GM12873 (cell line): ENCODE measurements around the gene KRTAP10-2.

Source experiments
- TF ChIP-seq, protein P1 (sequence below): IDR thresholded peaks from 2 replicates; pipeline ENCODE4 v1.5.1; 2012; ENCODE audit warnings: low read depth, mild to moderate bottlenecking, moderate library complexity, low read length, control low read depth; ENCODE audit not compliant: insufficient read depth; ENCODE audit errors: missing control alignments

The KRTAP10-2 gene

DNA sequence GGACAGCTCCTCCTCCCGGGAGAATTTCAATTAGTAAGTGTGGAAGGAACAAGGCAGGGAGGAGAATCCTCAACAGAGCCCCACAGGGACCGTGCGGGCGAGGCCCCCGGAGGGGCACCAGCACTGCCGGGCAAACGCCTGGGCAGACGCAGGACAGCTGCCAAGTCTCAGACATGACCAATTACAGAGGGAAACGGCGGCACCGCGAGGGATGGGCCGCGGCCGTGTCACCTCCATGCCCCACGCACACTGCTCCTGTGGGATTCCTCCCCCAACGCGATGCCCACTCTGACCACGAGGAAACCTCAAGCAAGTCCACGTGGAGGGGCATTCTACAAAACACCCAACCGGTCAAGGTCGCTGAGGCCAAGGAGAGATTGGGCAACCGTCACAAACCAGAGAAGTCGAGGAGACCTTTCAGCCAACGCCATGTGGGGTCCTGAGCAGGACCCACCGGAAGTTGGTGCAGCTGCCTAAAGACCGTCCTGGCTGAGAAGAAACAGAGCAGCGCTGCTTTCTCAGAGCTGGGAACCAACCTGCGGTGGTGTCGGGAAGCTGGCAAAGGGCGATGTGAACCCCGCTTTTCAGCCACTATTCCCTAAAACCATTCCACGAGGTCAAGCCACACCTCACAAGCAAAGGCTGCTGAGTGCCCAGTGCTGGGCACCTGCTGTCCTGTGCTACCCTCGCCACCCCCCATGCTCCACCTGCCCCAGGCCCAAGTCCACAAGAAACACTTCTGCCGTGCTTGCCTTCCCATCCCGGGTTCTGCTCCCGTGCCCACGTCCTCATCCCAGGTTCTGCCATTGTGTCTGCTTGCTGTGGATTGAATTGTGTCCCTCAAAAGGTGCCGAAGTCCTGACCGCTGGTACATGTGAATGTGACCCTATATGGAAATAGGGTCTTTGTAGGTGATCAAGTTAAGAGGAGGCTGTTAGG is 20.8 kb upstream of the KRTAP10-2 start:
- TF ChIP-seq, protein P1, sequence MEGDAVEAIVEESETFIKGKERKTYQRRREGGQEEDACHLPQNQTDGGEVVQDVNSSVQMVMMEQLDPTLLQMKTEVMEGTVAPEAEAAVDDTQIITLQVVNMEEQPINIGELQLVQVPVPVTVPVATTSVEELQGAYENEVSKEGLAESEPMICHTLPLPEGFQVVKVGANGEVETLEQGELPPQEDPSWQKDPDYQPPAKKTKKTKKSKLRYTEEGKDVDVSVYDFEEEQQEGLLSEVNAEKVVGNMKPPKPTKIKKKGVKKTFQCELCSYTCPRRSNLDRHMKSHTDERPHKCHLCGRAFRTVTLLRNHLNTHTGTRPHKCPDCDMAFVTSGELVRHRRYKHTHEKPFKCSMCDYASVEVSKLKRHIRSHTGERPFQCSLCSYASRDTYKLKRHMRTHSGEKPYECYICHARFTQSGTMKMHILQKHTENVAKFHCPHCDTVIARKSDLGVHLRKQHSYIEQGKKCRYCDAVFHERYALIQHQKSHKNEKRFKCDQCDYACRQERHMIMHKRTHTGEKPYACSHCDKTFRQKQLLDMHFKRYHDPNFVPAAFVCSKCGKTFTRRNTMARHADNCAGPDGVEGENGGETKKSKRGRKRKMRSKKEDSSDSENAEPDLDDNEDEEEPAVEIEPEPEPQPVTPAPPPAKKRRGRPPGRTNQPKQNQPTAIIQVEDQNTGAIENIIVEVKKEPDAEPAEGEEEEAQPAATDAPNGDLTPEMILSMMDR = no peak

DNA sequence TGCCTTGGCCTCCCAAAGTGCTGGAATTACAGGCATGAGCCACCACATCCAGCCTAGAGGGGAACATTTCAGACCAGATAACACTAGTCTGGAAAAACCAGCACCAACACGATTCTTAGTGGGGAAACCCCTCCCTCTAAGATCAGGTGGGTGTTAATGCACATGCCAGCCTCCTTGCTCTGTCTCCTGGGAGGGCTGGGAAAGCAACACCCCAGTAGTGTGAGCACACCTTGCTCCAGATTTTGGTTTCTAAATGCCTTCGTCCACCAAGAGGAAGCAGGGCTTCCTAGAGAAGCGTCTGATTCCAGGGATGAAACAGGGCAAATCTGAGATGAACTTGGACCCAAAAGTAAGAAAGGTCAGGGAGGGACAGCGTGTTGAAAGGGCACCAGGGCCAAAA is 20.0 kb upstream of the KRTAP10-2 start:
- TF ChIP-seq, protein P1 = no peak

DNA sequence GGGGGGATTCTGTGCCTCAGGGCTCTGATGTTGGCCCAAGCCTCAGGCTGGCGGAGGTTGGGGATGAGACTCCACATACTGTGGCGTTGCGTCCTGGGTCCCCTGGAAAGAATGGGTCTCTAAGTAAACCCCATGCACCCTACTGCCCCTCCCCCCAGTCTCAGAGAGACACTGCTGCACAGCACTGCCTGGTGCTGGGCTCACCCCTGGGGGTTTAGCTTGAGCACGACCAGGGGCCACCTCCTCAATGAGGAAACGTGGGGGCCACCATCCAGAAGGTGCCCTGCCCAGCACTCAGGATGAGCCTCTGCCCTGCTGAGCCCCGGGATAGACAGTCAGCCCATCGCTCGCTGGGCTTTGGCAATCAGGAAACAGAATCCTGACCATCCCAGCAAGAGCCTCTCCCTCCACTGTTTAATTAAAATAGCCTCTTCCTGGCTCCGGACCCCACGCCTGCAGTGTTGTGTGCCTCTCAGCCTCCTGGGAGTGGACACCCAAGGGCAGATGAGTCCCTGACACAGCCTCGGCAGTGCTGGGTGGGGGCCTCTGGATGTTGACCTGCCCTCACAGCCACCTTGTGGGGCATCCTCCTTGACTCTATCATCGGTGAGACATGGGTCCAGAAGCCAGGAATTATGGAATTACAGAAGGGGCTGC is 18.7 kb upstream of the KRTAP10-2 start:
- TF ChIP-seq, protein P1 = no peak

DNA sequence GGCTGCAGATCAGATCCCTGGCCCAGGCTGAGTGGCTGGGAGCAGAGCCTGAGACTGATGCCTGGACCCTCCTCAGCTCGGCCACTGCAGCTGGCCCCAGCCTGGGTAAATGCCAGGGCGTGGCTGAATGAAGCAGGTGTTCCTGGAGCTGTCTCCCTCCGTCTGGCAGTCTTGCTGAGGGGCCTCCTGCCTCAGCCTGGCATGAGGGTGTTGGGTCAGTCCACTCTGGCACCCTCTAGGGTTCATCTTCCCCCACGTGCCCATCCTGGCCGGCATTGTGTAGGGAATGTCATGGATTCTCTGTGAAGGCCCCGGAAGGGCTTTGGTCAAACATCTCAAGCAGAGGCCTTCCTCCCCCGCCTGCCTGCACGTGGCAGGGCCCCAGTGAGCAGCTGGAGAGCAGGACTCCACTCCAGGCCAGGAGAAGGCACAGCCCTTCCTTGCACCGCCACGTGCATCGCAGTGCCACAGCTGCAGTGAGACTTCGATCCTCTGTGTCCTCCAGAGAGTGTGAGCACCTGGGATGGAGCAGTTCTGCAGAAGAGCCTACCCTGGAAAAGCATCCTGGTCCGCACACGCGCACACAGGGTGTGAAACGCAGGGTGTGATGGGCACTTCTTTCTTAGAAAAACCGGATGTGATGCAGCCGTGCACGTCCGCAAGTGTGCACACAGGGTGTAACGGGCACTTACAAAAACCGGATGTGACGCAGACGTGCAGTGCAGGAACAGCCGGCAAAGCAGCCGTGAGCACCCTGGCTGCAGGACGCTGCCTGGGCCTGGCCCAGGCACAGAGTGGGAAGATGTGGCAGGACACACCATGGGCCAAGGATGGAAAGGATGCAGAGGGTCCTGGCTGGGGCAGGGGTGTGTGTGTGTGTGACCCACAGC is 17.6 kb upstream of the KRTAP10-2 start:
- TF ChIP-seq, protein P1 = no peak

DNA sequence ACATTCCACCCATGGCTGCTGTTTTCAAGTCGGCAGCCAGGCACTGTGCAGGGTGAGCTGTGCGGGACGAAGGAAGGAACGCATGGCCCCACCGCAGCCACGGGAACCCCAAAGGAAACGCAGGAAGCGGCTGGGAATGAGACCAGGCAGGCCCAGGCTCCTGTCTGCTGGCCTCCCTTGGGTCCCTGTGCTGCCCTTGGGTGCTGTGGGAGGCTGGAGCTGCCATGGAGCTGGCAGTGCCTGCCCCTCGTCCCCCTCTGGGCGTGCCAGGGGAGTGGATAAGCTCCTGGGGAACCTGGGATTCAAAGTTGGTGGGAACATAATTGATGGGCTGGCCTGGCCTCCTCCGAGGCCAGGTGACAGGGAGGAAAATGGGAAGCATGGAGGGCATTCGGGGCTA is 17.0 kb upstream of the KRTAP10-2 start:
- TF ChIP-seq, protein P1 = no peak

DNA sequence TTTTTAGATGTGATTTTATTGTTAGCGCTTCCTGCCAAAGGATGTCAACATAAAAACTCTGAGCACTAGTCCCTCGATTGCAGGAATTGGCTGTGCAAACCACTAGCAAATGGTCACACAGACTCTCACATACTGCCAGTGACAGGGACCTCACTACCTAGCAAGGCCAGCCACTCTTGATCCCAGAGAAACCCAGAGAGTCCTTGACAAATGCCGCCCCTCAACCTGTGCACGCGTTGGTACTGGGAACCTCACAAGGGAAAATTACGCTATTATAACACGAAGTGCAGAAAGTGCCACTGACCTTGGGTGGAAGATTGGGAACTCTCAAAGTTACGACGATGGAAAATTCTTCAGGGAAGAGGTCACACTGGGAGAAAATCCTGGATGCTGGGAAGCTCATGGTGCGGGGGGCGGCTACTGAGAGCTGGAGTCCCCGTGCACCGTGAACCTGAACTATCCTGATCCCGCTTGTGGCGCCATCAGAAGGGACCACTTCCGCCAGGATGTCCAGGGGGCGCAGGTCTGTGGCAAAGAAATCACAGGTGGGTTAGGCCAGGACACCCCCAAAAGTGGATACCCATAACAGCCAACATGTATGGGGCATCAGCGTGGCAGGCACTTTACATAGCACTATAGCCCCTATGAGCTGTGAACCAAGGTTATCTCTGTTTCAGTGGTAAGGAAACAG is 16.3 kb upstream of the KRTAP10-2 start:
- TF ChIP-seq, protein P1 = no peak

DNA sequence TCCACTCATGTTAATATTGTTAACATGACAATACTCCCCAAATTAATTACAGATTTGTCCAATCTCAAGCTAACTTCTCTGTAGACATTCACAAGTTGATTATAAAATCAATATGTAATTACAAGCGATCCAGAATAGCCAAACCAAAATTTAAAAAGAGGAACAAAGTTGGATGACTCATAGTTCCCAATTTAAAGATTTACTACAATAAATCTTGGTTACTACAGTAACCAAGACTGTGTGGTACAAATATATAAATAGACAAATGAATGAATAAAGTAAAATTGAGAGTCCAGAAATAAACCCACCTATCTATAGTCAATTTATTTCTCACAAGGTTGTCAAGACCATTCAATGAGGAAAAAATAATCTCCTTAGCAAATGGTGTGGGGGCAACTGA is 15.1 kb upstream of the KRTAP10-2 start:
- TF ChIP-seq, protein P1 = no peak
